H1 (cell line): Measurements from ENCODE around the gene COL20A1. TPM values are rescaled to one million over a fixed set of nuclear protein-coding genes. Genes with fewer than 3 reads are reported as not detected.

Experiments
- GABPA ChIP-seq: IDR thresholded peaks from 2 replicates; pipeline ENCODE4 v1.6.1; 2011; ENCODE audit warnings: mild to moderate bottlenecking, low read length, moderate library complexity, borderline replicate concordance; ENCODE audit not compliant: insufficient read depth
- GTF2F1 ChIP-seq: IDR thresholded peaks from 2 replicates; pipeline ENCODE4 v1.6.1; 2012; ENCODE audit warnings: low read depth, low read length, improper control_type of control experiment, borderline replicate concordance
- JUND ChIP-seq: IDR thresholded peaks from 2 replicates; pipeline ENCODE4 v1.6.1; 2011; ENCODE audit warnings: mild to moderate bottlenecking, improper control_type of control experiment, low read length
- MAFK ChIP-seq: IDR thresholded peaks from 2 replicates; pipeline ENCODE4 v1.6.1; 2012; ENCODE audit warnings: low read depth, mild to moderate bottlenecking, improper control_type of control experiment, low read length
- NRF1 ChIP-seq: IDR thresholded peaks from 2 replicates; pipeline ENCODE4 v1.6.1; 2011; ENCODE audit warnings: mild to moderate bottlenecking, low read depth, low read length, improper control_type of control experiment
- ZNF274 ChIP-seq: IDR thresholded peaks from 2 replicates; pipeline ENCODE4 v1.7.0; 2012; ENCODE audit warnings: low read length, borderline replicate concordance; ENCODE audit errors: extremely low read depth
- polyA plus RNA-seq, 7 experiments: library from polyadenylated mRNA; depleted of rRNA in 3 of 7; stranded (reverse) in 5 of 7; unstranded in 2 of 7; fragments of >200 nt in 5 of 7; fragments of 200-250 nt in 2 of 7; gene quantifications; 1 replicate in 5 of 7; 2 replicates in 1 of 7; 4 replicates in 1 of 7; pipeline versions ENCODE4 v1.2.1 to v1.2.3, GENCODE V29; 2011 to 2013; ENCODE audit warnings: missing spikeins in 2 of 7, mixed read lengths in 2 of 7
- total RNA-seq: library from RNA; stranded (reverse); fragmentation: NEBNext Ultra II Directional; extraction: Animal tissue kit (Norgen Biotek cat#: 25700); gene quantifications from 2 replicates; pipeline ENCODE4 v1.2.1, GENCODE V29; 2021

COL20A1 gene
- total and polyA plus RNA-seq, 2 of the 8 experiments (the other 6 are each of a cell fraction or from before 2014, with no cell fraction given), result 0.19 to 0.21 TPM

- TF ChIP-seq GTF2F1, result no peak
- TF ChIP-seq ZNF274, result no peak
- no peak for TF ChIP-seq GABPA
- no peak for TF ChIP-seq NRF1
- no peak for TF ChIP-seq JUND
- TF ChIP-seq MAFK, result no peak
- TF ChIP-seq, all 59 proteins: peak for 0
Measured at GRCh38 chr20:63377951-63378381, 85.0 kb downstream of the COL20A1 start (continued).
